Measurements from ENCODE around the gene GNPTG.
A peak's percentile ranks its signal among the peaks of the same experiment; 100 is the strongest.

The GNPTG gene

DNA sequence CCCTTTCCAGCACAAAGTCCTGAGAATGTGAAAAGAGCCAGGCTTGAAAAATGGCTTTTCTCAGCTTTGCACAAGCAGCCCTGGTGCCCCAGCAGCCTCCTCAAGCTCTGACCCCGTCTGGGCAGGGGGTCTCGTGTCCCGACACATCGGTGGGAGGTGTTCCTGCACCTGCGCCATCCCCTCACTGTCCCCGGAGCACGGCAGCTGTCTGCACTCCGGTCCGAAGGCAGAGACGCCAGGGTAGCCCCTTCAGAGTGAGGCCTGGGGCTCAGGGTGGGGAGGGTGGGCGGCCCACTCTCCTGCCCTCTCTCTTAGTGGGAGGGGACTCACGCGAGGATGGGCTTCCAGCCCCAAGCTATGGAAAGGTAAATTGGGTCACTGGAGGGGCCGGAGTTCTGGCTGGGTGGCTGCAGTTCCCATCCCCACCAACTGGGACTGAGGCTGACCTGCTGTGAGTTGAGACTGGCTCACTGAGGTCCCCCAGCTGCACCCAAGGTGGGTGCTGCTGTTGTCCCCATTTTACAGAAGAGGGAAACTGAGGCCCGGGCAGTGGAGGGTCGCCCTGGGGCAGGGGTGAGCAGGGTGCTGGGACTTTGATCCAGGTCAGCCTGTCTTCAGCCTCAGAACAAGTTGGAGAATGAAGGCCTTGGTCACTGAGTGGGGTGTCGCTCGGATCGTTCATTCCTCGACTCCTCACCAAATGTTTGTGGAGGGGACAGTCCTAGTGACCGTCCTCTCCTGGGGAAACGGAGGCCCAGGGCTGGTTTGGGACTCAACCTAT lies 20.6 kb upstream of the GNPTG start:
- Histone ChIP-seq H3K9ac (ENCODE audit: low read depth, low read length) (peak overlapping the region; percentile 50; the same call in 1 of the 2 replicates), H3K27me3 (ENCODE audit: insufficient read depth, low read length) (peaks cover 50% of the 10 kb centered on the region), H3K4me3 (ENCODE audit: low read length) (peak overlapping the region; percentile 50; the same call in 1 of the 2 replicates), H3K4me1 (ENCODE audit: insufficient read depth, low read length) (peaks cover 5% of the 10 kb centered on the region; the same call in 1 of the 2 replicates), H3K36me3 (ENCODE audit: insufficient read depth, low read depth, low read length) (no peaks in the 10 kb centered on the region), H3K9me3 (ENCODE audit: insufficient read depth, low read depth, low read length) (peaks cover 6% of the 10 kb centered on the region; the same call in 1 of the 2 replicates), H3K27ac (ENCODE audit: low read length) (no peak overlapping the region)

GRCh38 chr16:1331712-1332617 lies 19.8 kb upstream of the GNPTG start:
- no peaks in the 10 kb centered on the region for H3K36me3 ChIP-seq (ENCODE audit: insufficient read depth, low read depth, low read length)
- peaks cover 59% of the 10 kb centered on the region for H3K27me3 ChIP-seq (ENCODE audit: insufficient read depth, low read length)
- peak overlapping the region; percentile 50; the same call in 1 of the 2 replicates for H3K4me3 ChIP-seq (ENCODE audit: low read length)
- peak overlapping the region; percentile 50; the same call in 1 of the 2 replicates for H3K9ac ChIP-seq (ENCODE audit: low read depth, low read length)
- H3K27ac ChIP-seq (ENCODE audit: low read length), result no peak overlapping the region
- peaks cover 6% of the 10 kb centered on the region; the same call in 1 of the 2 replicates for H3K9me3 ChIP-seq (ENCODE audit: insufficient read depth, low read depth, low read length)
- H3K4me1 ChIP-seq (ENCODE audit: insufficient read depth, low read length), result peaks cover 5% of the 10 kb centered on the region; the same call in 1 of the 2 replicates

DNA sequence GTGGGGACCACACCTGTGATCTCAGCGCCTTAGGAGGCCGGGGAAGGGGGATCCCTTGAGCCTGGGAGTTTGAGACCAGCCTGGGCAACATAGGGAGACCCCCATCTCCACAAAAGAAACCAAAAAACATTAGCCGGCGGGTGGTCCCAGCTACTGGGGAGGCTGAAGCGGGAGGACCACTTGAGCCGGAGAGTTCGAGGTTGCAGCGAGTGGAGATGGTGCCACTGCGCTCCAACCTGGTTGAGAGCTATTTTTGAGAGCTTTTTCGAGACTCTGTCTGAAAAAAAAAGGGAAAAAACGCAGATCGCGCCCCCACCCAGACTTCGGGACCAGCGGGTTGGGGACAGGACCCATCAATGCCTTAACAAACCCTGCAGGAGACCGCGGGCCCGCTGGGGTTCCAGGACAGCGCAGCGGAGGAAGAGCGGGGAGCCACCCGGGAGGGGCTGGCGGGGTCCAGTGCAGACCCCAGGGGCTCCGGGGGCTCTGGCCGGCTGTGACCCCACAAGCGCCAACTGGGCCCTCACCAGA lies 19.0 kb upstream of the GNPTG start:
- H3K4me3 ChIP-seq (ENCODE audit: low read length), result peak overlapping the region; percentile 50; the same call in 1 of the 2 replicates
- no peak overlapping the region for H3K27ac ChIP-seq (ENCODE audit: low read length)
- peaks cover 62% of the 10 kb centered on the region for H3K27me3 ChIP-seq (ENCODE audit: insufficient read depth, low read length)
- H3K9ac ChIP-seq (ENCODE audit: low read depth, low read length), result no peak overlapping the region
- no peaks in the 10 kb centered on the region for H3K36me3 ChIP-seq (ENCODE audit: insufficient read depth, low read depth, low read length)
- H3K9me3 ChIP-seq (ENCODE audit: insufficient read depth, low read depth, low read length), result peaks cover 6% of the 10 kb centered on the region; the same call in 1 of the 2 replicates
- H3K4me1 ChIP-seq (ENCODE audit: insufficient read depth, low read length), result peaks cover 5% of the 10 kb centered on the region; the same call in 1 of the 2 replicates

DNA sequence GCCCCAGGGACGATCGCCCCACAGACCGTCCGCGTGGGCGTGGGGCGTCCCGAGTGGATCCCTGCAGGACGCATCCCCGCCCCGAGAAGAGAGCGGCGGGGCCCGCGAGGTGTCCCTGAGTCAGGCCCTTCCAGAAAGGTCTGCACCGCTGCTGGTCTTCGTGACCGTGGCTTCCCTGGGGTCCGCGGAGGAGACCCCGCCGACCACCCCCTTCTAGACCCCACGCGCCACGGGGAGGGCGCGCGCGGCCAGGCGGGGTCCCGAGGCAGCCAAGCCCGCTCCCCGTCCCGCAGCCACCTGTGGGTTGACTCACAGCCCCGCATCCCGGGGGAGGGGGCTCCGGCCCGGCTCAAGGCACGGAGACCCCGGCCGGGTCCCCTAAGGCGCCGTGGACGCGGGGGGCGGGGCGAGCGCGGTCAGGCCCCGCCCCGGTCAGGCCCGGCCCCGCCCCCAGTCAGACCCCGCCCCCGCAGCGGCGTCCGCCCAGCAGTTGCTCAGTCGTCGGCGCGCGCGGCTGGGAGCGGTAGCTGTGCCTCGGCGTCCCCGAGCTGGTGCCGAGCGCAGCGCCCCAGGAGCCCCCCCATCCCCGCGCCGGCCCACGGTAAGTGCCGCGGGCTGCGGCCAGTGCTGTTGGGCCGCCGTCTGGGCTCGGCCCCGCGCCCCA lies 18.4 kb upstream of the GNPTG start, which contains the start of gene BAIAP3:
BAIAP3 (plus strand) TSS at position 497 of the 664 bp plus-strand sequence. CDS start 4,905 bp downstream, outside the sequence.
- H3K27ac ChIP-seq (ENCODE audit: low read length), result no peak within 1 kb of the TSS
- peak within 1 kb of the TSS; percentile 50; the same call in 1 of the 2 replicates for H3K4me3 ChIP-seq (ENCODE audit: low read length)
- peaks cover 5% of the 10 kb centered on the region; the same call in 1 of the 2 replicates for H3K4me1 ChIP-seq (ENCODE audit: insufficient read depth, low read length)
- peaks cover 6% of the 10 kb centered on the region; the same call in 1 of the 2 replicates for H3K9me3 ChIP-seq (ENCODE audit: insufficient read depth, low read depth, low read length)
- no peak within 1 kb of the TSS for H3K9ac ChIP-seq (ENCODE audit: low read depth, low read length)
- H3K36me3 ChIP-seq (ENCODE audit: insufficient read depth, low read depth, low read length), result no peaks in the 10 kb centered on the region
- peaks cover 64% of the 10 kb centered on the region for H3K27me3 ChIP-seq (ENCODE audit: insufficient read depth, low read length)

DNA sequence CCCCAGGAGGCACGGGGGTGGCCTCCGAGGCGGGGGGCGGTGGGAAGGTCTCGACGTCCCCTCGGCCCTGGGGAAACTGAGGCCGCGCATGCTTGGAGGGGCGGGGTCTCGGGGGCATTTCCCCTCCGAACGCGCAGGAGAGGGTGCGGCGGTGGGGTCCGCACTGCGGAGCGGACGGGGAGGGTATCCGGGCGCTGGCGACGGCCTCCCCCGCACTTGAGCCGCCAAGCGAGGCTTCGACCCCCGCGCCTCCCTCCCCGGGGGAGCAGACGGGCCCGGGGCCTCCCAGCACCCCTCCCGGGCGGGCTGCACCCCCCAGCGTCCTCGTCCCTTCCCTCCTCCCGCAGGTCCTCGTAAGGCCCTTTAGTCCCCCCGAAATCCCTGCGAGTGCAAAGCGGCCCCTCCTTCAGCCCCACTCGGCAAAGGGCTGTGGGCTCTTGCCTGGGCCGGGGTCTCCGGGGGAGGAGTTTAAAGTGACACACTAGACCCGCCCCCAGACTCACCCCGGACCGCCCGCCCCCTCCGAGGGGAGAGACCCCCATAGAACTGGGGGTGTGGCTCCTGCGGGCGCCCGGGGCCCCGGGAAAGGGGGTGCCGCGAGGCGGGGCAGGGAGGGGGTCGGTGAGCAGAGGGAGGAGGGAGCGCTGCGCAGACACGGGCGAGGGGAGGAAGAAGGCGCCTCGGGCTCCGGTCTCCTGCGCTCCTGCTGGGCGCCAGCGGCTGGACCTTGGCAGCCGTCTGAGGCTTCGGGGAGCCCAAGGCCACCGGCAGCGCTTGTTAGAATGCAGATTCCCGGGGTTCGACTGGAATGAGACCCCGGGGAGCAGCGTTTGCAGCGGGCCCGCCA lies 17.7 kb upstream of the GNPTG start:
- Histone ChIP-seq H3K27ac (ENCODE audit: low read length) (no peak overlapping the region), H3K27me3 (ENCODE audit: insufficient read depth, low read length) (peaks cover 64% of the 10 kb centered on the region), H3K36me3 (ENCODE audit: insufficient read depth, low read depth, low read length) (no peaks in the 10 kb centered on the region), H3K4me3 (ENCODE audit: low read length) (peak overlapping the region; percentile 45; the same call in 1 of the 2 replicates), H3K9me3 (ENCODE audit: insufficient read depth, low read depth, low read length) (peaks cover 6% of the 10 kb centered on the region; the same call in 1 of the 2 replicates), H3K9ac (ENCODE audit: low read depth, low read length) (no peak overlapping the region), H3K4me1 (ENCODE audit: insufficient read depth, low read length) (peaks cover 5% of the 10 kb centered on the region; the same call in 1 of the 2 replicates)

DNA sequence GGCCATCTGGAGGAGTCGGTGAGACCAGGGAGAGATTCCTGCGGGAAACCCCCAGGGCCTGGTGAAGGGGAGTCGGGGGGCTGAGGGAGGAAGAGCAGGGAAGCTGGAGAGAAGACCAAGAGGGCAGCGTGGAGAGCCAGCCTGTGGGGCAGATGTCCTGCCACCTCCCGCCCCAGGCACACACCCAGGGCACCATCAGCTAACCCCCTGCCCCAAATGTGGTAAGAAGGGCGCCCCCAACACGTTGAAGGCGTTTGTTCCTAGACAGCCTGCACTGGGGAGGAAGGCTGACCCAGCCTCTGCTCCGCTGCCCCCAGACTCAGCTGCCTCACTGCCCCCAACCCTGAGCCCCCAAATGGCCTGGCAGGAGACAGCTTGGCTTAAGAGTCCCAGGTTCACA lies 17.0 kb upstream of the GNPTG start:
- peaks cover 6% of the 10 kb centered on the region; the same call in 1 of the 2 replicates for H3K9me3 ChIP-seq (ENCODE audit: insufficient read depth, low read depth, low read length)
- peaks cover 64% of the 10 kb centered on the region for H3K27me3 ChIP-seq (ENCODE audit: insufficient read depth, low read length)
- H3K27ac ChIP-seq (ENCODE audit: low read length), result no peak overlapping the region
- no peak overlapping the region for H3K9ac ChIP-seq (ENCODE audit: low read depth, low read length)
- peaks cover 5% of the 10 kb centered on the region; the same call in 1 of the 2 replicates for H3K4me1 ChIP-seq (ENCODE audit: insufficient read depth, low read length)
- H3K4me3 ChIP-seq (ENCODE audit: low read length), result peak overlapping the region; percentile 26; the same call in 1 of the 2 replicates
- no peaks in the 10 kb centered on the region for H3K36me3 ChIP-seq (ENCODE audit: insufficient read depth, low read depth, low read length)

GRCh38 chr16:1335211-1335971 lies 16.3 kb upstream of the GNPTG start:
- H3K36me3 ChIP-seq (ENCODE audit: insufficient read depth, low read depth, low read length), result no peaks in the 10 kb centered on the region
- no peak overlapping the region for H3K4me3 ChIP-seq (ENCODE audit: low read length)
- H3K27ac ChIP-seq (ENCODE audit: low read length), result no peak overlapping the region
- H3K9ac ChIP-seq (ENCODE audit: low read depth, low read length), result no peak overlapping the region
- H3K27me3 ChIP-seq (ENCODE audit: insufficient read depth, low read length), result peaks cover 64% of the 10 kb centered on the region
- 0 out of 2 replicates have a peak, but pooled peaks cover under 1% of the 10 kb centered on the region for H3K9me3 ChIP-seq (ENCODE audit: insufficient read depth, low read depth, low read length)
- H3K4me1 ChIP-seq (ENCODE audit: insufficient read depth, low read length), result peaks cover 5% of the 10 kb centered on the region; the same call in 1 of the 2 replicates

GRCh38 chr16:1335996-1336395 lies 15.7 kb upstream of the GNPTG start:
- Histone ChIP-seq H3K9ac (ENCODE audit: low read depth, low read length) (no peak overlapping the region), H3K27me3 (ENCODE audit: insufficient read depth, low read length) (peaks cover 64% of the 10 kb centered on the region), H3K9me3 (ENCODE audit: insufficient read depth, low read depth, low read length) (no peaks in the 10 kb centered on the region), H3K4me3 (ENCODE audit: low read length) (no peak overlapping the region), H3K27ac (ENCODE audit: low read length) (no peak overlapping the region), H3K36me3 (ENCODE audit: insufficient read depth, low read depth, low read length) (no peaks in the 10 kb centered on the region), H3K4me1 (ENCODE audit: insufficient read depth, low read length) (peaks cover 5% of the 10 kb centered on the region; the same call in 1 of the 2 replicates)

GRCh38 chr16:1336619-1337018 lies 15.1 kb upstream of the GNPTG start:
- peaks cover 63% of the 10 kb centered on the region for H3K27me3 ChIP-seq (ENCODE audit: insufficient read depth, low read length)
- H3K4me3 ChIP-seq (ENCODE audit: low read length), result no peak overlapping the region
- no peak overlapping the region for H3K9ac ChIP-seq (ENCODE audit: low read depth, low read length)
- no peaks in the 10 kb centered on the region for H3K36me3 ChIP-seq (ENCODE audit: insufficient read depth, low read depth, low read length)
- H3K9me3 ChIP-seq (ENCODE audit: insufficient read depth, low read depth, low read length), result no peaks in the 10 kb centered on the region
- H3K27ac ChIP-seq (ENCODE audit: low read length), result no peak overlapping the region
- H3K4me1 ChIP-seq (ENCODE audit: insufficient read depth, low read length), result peaks cover 5% of the 10 kb centered on the region; the same call in 1 of the 2 replicates

Data from iPS-20b (cell line).